Pancreas (tissue), 10 donors: ENCODE data around the gene SELENOT. TPM values are rescaled to one million over a fixed set of nuclear protein-coding genes. Genes with fewer than 3 reads are reported as not detected.
A peak's percentile ranks its signal among the peaks of the same experiment; 100 is the strongest.

Experiments
- ATAC-seq, 4 donors: fragments of 200-7000 bp; cut with Tn5 transposase; one replicate each; pipeline versions ENCODE4 v1.8.0 to v1.9.1; 2020; ENCODE audit warnings: mild to moderate bottlenecking in 4 of 4, moderate library complexity in 4 of 4
- DNase-seq, 6 donors: peaks; one replicate each; pipeline ENCODE4 v3.0.0-alpha.2; 2020
- FAIRE-seq: peaks from 2 replicates; lab custom pipeline; 2012; peaks lifted over from hg19 to GRCh38; lab: Jason Lieb, UNC
- H3K27ac ChIP-seq, 4 donors: fragments of 200-600 bp; sonication (generic); 1 replicate in 3 of 4; 2 replicates in 1 of 4; pipeline versions ENCODE4 v1.5.0 to v1.8.0; 2020
- H3K27me3 ChIP-seq, 4 donors: fragments of 200-600 bp; one replicate each; pipeline ENCODE4 v1.8.0; 2021
- H3K36me3 ChIP-seq, 3 donors: fragments of 200-600 bp; sonication (generic) in 1 of 3; one replicate each; pipeline versions ENCODE4 v1.5.0 to v1.8.0; 2020 to 2021
- H3K4me1 ChIP-seq, 3 donors: fragments of 200-600 bp; one replicate each; pipeline ENCODE4 v1.8.0; 2021
- H3K4me3 ChIP-seq, 4 donors: fragments of 200-600 bp; sonication (generic) in 2 of 4; one replicate each; pipeline versions ENCODE4 v1.5.0 to v1.8.0; 2020 to 2021
- H3K9me3 ChIP-seq, 4 donors: fragments of 200-600 bp; one replicate each; pipeline ENCODE4 v1.8.0; 2021
- WGBS, 2 donors: extraction: QIAGEN DNeasy Blood & Tissue Kit; methylation state at CpG; one replicate each; pipeline ENCODE4 v1.1.7; 2013; 5-methylcytosine and 5-hydroxymethylcytosine counted together
- intact Hi-C, 3 donors: fragments of 100-400 bp; cut with DNase I; formaldehyde crosslinking; loops; one replicate each; pipeline versions ENCODE4 v1.11.1 to v1.14.2; 2022
- polyA plus RNA-seq, 2 donors: library from polyadenylated mRNA; stranded (reverse); fragments of 200-250 nt; gene quantifications; one replicate each; pipeline ENCODE4 v1.2.3, GENCODE V29; 2013
- total RNA-seq, 6 donors: library from RNA; stranded (reverse); fragmentation: NEBNext Ultra II Directional in 4 of 6; extraction: Animal tissue kit (Norgen Biotek cat#: 25700) in 4 of 6; gene quantifications; one replicate each; pipeline versions ENCODE4 v1.2.1 to v1.2.4, GENCODE V29; 2021 to 2023
- TF ChIP-seq, protein P1 (sequence below), 4 donors: fragments of 200-600 bp; sonication (generic) in 3 of 4; IDR thresholded peaks; one replicate each; pipeline versions ENCODE4 v1.5.0 to v1.8.0; 2021; ENCODE audit warnings: antibody characterized with exemption in 4 of 4
- donor health status: healthy with polysubstance abuse.
- donor health status: DM: no; HTN: no; CAD: no; lungs with moderate emphysema.
- donor health status: DM: no; HTN: no; CAD: no.
- donor health status: control.
- donor health status: control.
- donor health status: Bipolar disorder and iron deficiency.
- donor health status: DM: yes; HTN: yes; CAD: no.
- donor health status: DM: no; HTN: no; CAD: no.
- donor health status: DM: no; HTN: no; CAD: no.
- donor health status: DM: yes; HTN: yes; CAD: no.

Gene SELENOT
- total and polyA plus RNA-seq, 8 donors = 11.2 to 56.9 (median 42.1) TPM

DNA sequence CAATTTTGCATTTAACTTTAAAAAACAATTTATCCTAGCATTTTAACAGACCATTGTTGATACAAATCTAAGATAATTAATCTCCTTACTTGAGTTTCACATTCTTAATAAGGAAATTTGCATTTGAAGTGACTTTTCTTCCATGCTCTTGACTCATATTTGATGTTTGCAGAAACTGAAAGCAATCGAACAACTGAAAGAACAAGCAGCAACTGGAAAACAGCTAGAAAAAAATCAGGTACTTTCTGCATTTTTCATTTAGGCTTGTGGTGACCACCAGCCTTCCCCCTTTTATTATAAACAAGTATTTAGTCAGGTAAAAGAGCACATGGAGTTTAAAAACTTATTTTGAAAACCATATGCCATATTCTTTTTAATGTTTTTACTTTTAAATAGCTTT lies 20.1 kb upstream of the SELENOT start:
- TF ChIP-seq, protein P1, sequence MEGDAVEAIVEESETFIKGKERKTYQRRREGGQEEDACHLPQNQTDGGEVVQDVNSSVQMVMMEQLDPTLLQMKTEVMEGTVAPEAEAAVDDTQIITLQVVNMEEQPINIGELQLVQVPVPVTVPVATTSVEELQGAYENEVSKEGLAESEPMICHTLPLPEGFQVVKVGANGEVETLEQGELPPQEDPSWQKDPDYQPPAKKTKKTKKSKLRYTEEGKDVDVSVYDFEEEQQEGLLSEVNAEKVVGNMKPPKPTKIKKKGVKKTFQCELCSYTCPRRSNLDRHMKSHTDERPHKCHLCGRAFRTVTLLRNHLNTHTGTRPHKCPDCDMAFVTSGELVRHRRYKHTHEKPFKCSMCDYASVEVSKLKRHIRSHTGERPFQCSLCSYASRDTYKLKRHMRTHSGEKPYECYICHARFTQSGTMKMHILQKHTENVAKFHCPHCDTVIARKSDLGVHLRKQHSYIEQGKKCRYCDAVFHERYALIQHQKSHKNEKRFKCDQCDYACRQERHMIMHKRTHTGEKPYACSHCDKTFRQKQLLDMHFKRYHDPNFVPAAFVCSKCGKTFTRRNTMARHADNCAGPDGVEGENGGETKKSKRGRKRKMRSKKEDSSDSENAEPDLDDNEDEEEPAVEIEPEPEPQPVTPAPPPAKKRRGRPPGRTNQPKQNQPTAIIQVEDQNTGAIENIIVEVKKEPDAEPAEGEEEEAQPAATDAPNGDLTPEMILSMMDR (IDR thresholded peaks at IDR 0.05) = no peak
- peak; percentile 5 for FAIRE-seq
- H3K36me3 ChIP-seq = peaks cover 0 to 37% (median 8%) of the 10 kb centered on the region in 3 donors
- no peak overlapping the region for H3K4me3 ChIP-seq
- no peak for ATAC-seq
- DNase-seq = no peak
- 72 to 88% methylated on average over 1 of the region's 1 CpG for WGBS, 2 donors
- no peaks in the 10 kb centered on the region for H3K9me3 ChIP-seq
- H3K4me1 ChIP-seq = peaks cover 0 to 9% (median 0%) of the 10 kb centered on the region in 3 donors
- intact Hi-C loops = no loop called here
- H3K27me3 ChIP-seq = no peaks in the 10 kb centered on the region
- no peak overlapping the region for H3K27ac ChIP-seq

DNA sequence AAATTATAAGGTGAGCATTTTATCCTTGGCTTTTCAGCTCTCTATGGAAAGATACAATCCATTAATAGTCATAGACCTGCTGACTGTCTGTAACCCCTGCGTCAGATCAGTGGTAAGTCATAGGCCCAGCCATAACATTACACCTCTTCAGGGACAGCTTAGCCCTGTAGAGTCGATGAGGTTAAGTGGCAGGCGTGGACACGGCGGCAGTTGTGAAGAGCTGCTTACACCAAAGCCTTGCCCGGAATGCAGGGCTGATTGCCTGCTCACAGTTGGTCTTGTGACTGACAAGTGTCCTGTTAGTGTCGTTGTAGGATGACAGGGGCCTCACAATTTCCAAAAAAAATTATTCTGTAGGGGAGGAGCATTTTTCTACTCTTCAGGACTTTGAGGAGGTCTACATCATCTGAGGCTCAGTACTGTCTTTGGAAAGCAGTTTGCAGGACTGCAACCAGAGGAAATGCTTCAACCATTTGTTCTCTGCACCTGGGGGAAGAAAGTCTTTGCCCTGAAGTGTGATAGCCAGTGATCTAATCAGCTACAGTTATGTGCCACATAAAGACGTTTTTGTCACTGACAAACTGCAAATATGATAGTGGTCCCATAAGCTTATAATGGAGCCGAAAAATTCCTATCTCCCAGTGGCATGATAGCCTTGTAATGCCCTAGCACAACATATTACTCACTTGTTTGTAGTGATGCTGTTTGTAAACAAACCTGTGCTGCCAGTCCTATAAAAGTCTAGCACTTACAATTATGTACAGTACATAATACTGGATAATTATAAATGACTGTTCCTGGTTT lies 14.9 kb upstream of the SELENOT start:
- no peak for FAIRE-seq
- Histone ChIP-seq H3K27ac (no peak overlapping the region), H3K27me3 (no peaks in the 10 kb centered on the region), H3K9me3 (no peaks in the 10 kb centered on the region), H3K4me1 (peaks cover 0 to 9% (median 0%) of the 10 kb centered on the region in 3 donors), H3K4me3 (no peak overlapping the region), H3K36me3 (peaks cover 0 to 17% (median 8%) of the 10 kb centered on the region in 3 donors)
- TF ChIP-seq, protein P1 (IDR thresholded peaks at IDR 0.05) = no peak
- peak in 1 of 4 donors; percentile 29 for ATAC-seq
- no peak for DNase-seq
- intact Hi-C loops = no loop called here
- 60 to 63% methylated on average over 9 of the region's 9 CpGs for WGBS, 2 donors

DNA sequence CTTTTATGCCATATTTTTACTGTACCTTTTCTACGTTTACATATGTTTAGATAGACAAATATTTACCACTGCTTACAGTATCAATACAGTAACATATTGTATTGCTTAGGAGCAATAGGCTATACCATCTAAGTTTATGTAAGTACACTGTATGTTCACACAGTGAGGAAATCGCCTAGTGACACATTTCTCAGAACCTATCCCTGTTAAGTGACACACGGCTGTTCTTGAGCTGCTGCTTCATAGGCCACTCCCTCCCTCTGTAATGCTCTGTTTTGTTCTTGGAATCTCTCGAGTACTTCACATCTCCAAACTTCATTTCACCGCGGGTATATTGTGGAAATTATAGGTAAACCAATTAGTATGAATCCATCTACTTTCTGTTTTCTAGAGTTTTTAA lies 13.4 kb upstream of the SELENOT start:
- no peak overlapping the region for H3K27ac ChIP-seq
- FAIRE-seq = no peak
- H3K27me3 ChIP-seq = no peaks in the 10 kb centered on the region
- peaks cover 0 to 2% (median 0%) of the 10 kb centered on the region in 3 donors for H3K4me1 ChIP-seq
- peaks cover 0 to 5% (median 4%) of the 10 kb centered on the region in 3 donors for H3K36me3 ChIP-seq
- DNase-seq = no peak
- 67 to 80% methylated on average over 5 to 6 of the region's 6 CpGs for WGBS, 2 donors
- H3K4me3 ChIP-seq = no peak overlapping the region
- no peak for ATAC-seq
- TF ChIP-seq, protein P1 (IDR thresholded peaks at IDR 0.05) = no peak
- intact Hi-C loops = no loop called here
- no peaks in the 10 kb centered on the region for H3K9me3 ChIP-seq

DNA sequence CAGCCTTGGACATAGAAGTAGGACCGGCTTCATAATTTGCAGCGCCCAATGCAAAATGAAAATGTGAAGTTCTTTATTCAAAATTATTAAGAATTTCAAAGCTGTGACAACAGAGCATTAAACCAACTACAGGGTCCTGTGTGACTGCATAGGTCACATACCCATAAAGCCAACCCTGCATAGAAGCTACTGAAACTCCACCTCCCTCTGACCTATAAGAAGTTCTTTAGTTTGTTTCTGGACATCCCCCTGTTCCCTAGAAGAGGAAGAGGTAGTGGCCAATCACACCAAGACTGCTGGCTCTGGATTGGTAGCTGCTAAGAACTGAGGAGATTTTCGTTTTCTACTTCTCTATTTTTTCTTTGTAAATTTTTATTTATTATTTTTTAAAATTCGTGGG lies 9.0 kb upstream of the SELENOT start:
- Histone ChIP-seq H3K36me3 (no peaks in the 10 kb centered on the region), H3K27ac (no peak overlapping the region), H3K27me3 (no peaks in the 10 kb centered on the region), H3K4me1 (no peaks in the 10 kb centered on the region), H3K9me3 (no peaks in the 10 kb centered on the region), H3K4me3 (no peak overlapping the region)
- intact Hi-C loops = no loop called here
- ATAC-seq (no peak), DNase-seq (no peak), FAIRE-seq (no peak)
- WGBS, 2 donors = 83 to 84% methylated on average over 4 of the region's 4 CpGs
- TF ChIP-seq, protein P1 (IDR thresholded peaks at IDR 0.05) = no peak

DNA sequence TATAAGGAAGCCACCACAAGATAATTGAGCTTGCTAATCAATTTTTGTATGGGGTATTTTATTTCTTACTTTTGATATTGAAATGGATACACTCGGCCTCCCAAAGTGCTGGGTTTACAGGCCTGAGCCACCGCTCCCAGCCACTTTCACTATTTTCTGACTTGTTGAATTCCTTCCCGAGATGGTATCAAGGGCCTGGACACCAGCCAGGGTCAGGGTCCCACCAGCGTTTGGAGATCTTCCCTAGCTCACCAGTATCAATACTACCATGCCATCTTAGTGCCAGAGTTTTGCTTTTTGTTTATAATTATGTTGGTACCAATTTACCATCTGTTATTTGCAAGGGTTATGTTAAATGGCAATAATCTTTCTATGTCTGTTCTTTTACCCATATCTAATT lies 5.5 kb upstream of the SELENOT start:
- Histone ChIP-seq H3K27me3 (no peaks in the 10 kb centered on the region), H3K4me1 (peaks cover 0 to 4% (median 0%) of the 10 kb centered on the region in 3 donors), H3K36me3 (no peaks in the 10 kb centered on the region), H3K27ac (no peak overlapping the region), H3K4me3 (no peak overlapping the region), H3K9me3 (no peaks in the 10 kb centered on the region)
- ATAC-seq (no peak), DNase-seq (no peak), FAIRE-seq (no peak)
- WGBS, 2 donors = 82% methylated on average over 4 of the region's 4 CpGs
- TF ChIP-seq, protein P1 (IDR thresholded peaks at IDR 0.05) = no peak
- intact Hi-C loops = no loop called here
